Stimulated activated CD8-positive, alpha-beta memory T cell treated with anti-CD3 and anti-CD28 coated beads, Interleukin-15, amount 100 ng/mL, for 1 hour (primary cell): ENCODE data around the gene PARN.
"Not testable (repeated sequence)": the region's sequence is repeated elsewhere in the genome, so short reads cannot be mapped to it uniquely, and the experiment has no call there.

Experiments used
- DNase-seq: peaks from one replicate; pipeline ENCODE4 v3.0.0-alpha.2; 2020; ENCODE audit warnings: low read depth

The PARN gene

GRCh38 chr16:14632693-14633569, 2.9 kb upstream of the PARN start, which contains the start of gene BFAR:
Gene BFAR, plus strand, starts transcription at chr16:14632951. Its CDS starts 11,396 bp downstream, at chr16:14644347.
- peak; percentile 99 for DNase-seq

- not testable (repeated sequence) for DNase-seq
Observed at GRCh38 chr16:14630620-14631330, 715 bp upstream of the PARN start.

GRCh38 chr16:14629612-14629918, 495 bp downstream of the PARN start:
- DNase-seq = no peak

- no peak for DNase-seq
Observed at GRCh38 chr16:14628806-14629611, 1.1 kb downstream of the PARN start.

GRCh38 chr16:14627078-14627477, 3.0 kb downstream of the PARN start:
- no peak for DNase-seq

GRCh38 chr16:14618566-14618965, 11.5 kb downstream of the PARN start:
- no peak for DNase-seq

- DNase-seq = no peak
Observed at GRCh38 chr16:14616280-14616679, 13.8 kb downstream of the PARN start.

- DNase-seq = no peak
Observed at GRCh38 chr16:14613991-14614390, 16.1 kb downstream of the PARN start.

GRCh38 chr16:14611660-14612059, 18.4 kb downstream of the PARN start:
- no peak for DNase-seq

- no peak for DNase-seq
Observed at GRCh38 chr16:14609716-14610115, 20.3 kb downstream of the PARN start.

GRCh38 chr16:14608604-14609003, 21.5 kb downstream of the PARN start:
- no peak for DNase-seq

GRCh38 chr16:14608111-14608566, 21.9 kb downstream of the PARN start:
- no peak for DNase-seq

GRCh38 chr16:14606102-14606501, 24.0 kb downstream of the PARN start:
- no peak for DNase-seq

- no peak for DNase-seq
Observed at GRCh38 chr16:14602443-14602963, 27.6 kb downstream of the PARN start.

GRCh38 chr16:14600164-14600563, 29.9 kb downstream of the PARN start:
- no peak for DNase-seq

- no peak for DNase-seq
Observed at GRCh38 chr16:14586637-14587305, 43.3 kb downstream of the PARN start.

GRCh38 chr16:14585287-14585686, 44.8 kb downstream of the PARN start:
- no peak for DNase-seq

- DNase-seq = not testable (repeated sequence)
Observed at GRCh38 chr16:14580926-14581325, 49.1 kb downstream of the PARN start.

- DNase-seq = no peak
Observed at GRCh38 chr16:14579266-14579665, 50.8 kb downstream of the PARN start.

GRCh38 chr16:14576532-14576931, 53.5 kb downstream of the PARN start:
- no peak for DNase-seq

GRCh38 chr16:14576069-14576468, 54.0 kb downstream of the PARN start:
- DNase-seq = no peak
